Erythroblast (primary cell): ENCODE results near the gene GLTP.
"Not testable (repeated sequence)": the region's sequence is repeated elsewhere in the genome, so short reads cannot be mapped to it uniquely, and the experiment has no call there.

ENCODE experiments used
- DNase-seq, 2 experiments: peaks; one replicate each; lab custom pipeline; 2025; lab: John Stamatoyannopoulos, UW
- GATA1 ChIP-seq: IDR thresholded peaks from 2 replicates; pipeline ENCODE4 v1.6.1; 2011; ENCODE audit warnings: low read depth, mild to moderate bottlenecking, control low read depth, low read length, moderate library complexity
- POLR2A ChIP-seq: IDR thresholded peaks from 2 replicates; pipeline ENCODE4 v1.6.1; 2011; ENCODE audit warnings: mild to moderate bottlenecking, low read length

Gene GLTP

GRCh38 chr12:109893261-109893995 lies 13.1 kb upstream of the GLTP start:
- no peak for DNase-seq
- TF ChIP-seq GATA1 (no peak), POLR2A (no peak)

DNA sequence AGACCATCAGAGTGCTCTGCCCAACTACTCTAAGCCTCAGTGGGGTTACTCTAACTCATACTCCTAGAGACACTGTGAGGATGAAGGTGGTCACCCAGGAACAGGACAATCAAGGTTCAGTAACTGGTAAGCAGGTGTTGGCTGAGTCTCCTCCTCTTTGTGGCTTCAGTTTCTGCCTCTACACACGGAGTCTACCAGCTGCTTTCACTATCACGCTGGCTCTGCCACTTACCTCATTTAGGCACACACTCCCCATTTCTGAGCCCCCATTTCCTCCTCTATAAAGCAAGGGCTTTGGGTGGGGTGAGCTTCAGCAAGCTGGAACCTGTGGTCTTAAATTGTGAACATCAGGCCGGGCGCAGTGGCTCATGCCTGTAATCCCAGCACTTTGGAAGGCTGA lies 12.4 kb upstream of the GLTP start:
- no peak for DNase-seq
- TF ChIP-seq GATA1 (no peak), POLR2A (no peak)

DNA sequence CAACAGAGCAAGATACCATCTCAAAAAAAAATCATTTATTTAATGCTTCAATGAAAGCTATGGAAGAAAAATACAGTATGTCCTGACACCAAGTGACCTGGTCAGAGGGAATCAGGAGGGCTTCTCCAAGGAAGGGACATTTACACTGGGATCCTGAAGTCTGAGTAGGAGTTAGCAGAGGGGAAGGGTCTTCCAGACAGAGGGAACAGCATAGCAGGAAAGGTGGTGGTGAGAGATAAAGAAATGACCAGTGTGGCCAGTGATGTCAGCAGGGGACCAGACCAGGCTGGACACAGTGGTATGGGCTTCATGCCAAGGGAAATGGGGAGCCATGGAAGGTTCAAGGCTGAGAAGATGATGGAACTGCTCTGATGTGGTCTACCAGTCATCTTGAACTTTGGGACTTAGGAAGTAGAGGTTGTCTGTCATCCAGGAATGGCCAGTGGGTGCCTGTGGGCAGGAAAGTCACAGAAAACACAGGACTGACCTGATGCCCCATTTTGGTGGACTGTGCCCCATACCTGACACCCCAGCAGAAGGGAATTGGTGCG lies 11.9 kb upstream of the GLTP start:
- no peak for DNase-seq
- TF ChIP-seq GATA1 (no peak), POLR2A (no peak)

- DNase-seq = not testable (repeated sequence)
Observed at GRCh38 chr12:109891731-109892130, 11.4 kb upstream of the GLTP start.

DNA sequence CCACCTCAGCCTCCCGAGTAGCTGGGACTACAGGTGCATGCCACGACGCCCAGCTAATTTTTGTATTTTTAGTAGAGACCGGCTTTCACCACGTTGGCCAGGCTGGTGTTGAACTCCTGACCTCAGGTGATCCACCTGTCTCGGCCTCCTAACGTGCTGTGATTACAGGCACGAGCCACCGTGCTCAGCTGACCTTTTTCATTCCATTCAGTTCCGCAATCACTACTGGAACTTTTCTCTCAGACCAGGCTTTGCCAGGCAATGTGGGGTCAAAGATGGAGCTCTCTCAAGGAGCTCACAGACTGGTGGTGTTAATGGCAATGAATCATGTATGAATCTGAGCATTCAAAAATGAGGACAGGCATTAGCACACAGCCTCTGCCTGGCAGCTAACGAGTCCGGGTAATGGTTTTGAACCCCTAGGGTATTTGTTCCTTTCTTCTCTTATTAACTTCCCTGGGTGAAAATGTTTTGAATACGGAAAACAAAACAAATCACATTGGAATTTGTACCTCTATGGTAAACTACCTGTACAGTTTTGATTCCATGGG lies 10.4 kb upstream of the GLTP start:
- no peak for DNase-seq
- TF ChIP-seq POLR2A = no peak
- TF ChIP-seq GATA1 = no peak

DNA sequence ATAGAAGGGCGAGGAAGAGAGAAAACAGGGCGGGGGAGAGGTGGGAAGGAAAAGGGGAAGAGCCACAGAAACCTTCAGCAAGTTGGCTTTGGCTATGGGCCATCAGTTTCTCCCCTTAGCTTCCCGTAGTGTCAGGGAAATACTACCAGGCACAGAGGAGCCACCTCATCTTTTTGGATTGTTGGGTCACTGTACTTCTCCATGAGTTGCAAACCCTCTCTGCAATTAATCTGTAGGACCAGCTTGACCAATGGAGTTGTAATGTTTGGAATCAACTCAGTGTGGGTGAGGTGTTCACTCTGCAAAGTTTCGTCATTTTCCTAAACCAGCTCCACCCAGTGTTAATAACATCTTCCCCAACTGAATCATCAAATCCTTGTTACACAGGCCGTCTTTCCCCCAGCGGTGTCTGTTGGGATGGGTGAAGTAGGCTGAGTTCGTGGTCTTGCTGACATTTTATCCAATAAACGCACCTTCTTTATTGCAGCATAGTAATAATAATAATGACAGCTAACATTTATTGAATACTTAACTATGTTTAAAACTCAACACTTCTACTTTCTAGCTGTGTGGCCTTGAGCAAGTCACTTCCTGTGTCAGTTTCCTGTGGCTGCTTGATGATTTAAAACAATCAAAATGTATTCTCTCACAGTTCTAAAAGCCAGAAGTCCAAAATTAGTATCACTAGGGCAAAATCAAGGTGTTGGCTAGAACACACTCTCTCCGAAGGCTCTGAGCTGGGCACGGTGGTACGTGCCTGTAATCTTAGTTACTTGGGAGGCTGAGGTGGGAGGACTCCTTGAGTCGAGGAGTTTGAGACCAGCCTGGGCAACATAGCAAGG lies 8.1 kb upstream of the GLTP start:
- DNase-seq = peak in 1 of 2 experiments; percentile 40
- no peak for TF ChIP-seq GATA1
- TF ChIP-seq POLR2A = no peak

- no peak for DNase-seq
- TF ChIP-seq GATA1 (no peak), POLR2A (no peak)
Observed at GRCh38 chr12:109885616-109886015, 5.3 kb upstream of the GLTP start.

DNA sequence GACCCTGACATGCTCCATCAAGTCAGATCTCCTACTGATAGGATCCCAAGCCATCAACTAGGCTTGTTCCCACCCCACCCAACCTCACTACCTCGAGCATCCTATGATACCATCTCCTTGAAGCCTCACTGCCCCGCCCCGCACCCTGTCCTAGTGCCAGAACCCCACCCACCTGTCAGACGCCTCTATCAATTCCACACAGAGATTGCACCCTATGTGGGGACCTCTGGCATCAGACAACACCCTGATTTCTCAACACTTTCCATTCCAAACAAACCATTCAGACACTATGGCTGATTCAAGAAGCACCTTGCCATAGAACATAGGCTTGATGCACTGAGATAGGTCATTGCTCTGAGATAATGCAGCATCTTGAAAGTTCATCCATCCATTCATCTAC lies 3.1 kb upstream of the GLTP start:
- no peak for TF ChIP-seq POLR2A
- TF ChIP-seq GATA1 = no peak
- peak; percentile 58 to 63 for DNase-seq

DNA sequence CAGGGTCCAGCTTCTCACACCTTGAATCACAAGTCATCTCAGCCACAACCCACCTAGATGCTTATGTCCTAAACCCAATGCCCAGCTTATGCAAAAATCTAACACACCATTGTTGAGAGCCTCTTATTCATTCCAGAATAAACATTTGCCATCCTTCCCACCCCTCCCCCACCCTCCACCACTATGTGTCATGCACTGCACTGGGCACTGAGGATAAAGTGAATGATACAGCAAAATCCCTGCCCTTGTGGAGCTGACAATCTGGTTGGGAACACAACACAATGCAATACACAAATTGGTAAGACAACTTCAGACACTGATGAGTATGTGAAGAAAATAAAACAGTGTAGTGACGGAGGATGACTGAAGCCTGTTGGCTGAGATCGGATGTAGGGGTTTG lies 1.4 kb upstream of the GLTP start:
- no peak for TF ChIP-seq POLR2A
- TF ChIP-seq GATA1 = no peak
- DNase-seq = peak in 1 of 2 experiments; percentile 41

DNA sequence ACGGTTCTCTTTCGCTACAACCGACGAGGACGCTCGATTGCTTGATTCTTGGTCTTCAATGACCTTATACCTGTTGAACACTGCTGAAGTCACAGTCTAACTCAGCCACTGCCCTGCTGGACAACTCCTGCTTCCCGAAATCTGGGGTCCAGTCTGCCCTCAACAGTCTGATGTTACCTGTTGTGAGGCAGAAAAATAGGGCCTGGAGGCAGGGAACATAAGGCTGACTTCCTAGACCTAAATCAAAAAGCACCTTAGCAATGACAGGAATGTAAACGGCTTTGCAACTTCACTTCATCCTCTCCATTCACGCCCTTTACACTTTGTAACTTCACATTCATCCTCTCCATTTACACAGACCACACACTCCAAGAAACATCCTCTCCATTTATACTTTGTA lies 597 bp upstream of the GLTP start:
- peak in 1 of 2 experiments; percentile 37 for DNase-seq
- TF ChIP-seq GATA1 = no peak
- TF ChIP-seq POLR2A = no peak

DNA sequence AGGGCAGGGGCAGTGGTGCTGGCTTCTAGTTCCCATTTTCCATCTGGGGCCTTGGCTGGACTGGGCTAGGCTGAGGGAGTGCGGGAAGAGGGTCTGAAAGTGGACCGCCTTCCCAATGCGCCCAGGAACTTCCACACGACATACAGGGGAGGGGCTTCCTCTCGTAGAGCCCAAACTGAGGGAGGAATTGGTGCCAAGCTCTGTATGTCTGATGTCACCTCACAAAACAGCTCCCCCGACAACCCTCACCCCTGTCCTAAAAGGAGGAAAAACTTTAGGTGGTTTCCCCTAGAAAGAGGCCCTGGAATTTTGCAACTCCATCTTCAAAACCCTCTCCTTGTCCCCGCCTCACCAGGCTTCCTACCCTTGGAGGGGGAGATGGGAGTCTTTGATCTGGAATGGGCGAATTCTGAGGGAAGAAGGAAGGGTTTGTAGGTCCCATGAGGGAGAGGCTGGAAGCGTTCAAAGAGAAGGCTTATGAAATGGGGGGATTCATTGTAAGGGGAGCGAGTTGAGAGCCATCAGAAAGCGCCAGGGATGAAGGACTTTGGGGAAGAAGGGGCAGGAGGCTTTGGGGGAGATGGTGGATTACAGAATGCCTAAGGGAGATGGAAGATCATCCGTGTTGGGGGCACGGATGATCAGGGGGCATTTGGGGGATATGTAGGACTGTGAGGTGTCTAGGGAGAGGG lies 844 bp downstream of the GLTP start:
- no peak for TF ChIP-seq GATA1
- TF ChIP-seq POLR2A = no peak
- DNase-seq = no peak

DNA sequence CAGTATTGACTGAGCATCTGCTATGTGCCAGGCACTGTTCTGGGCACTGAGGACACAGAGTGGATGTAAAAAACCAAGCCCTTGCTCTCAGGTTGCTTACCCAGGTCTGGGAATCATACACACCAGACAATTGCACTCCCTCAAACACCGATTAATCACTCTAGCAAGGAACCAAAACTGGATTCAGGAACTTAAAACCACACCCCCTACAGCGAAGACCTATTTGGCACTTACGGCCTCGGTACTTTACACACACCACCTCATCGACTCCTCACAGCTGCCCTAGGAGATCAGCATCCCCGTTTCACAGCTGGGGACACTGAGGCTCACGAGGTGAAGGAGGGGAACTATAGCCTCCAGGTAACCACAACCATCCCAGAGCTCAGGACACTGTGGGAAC lies 1.6 kb downstream of the GLTP start:
- DNase-seq = no peak
- TF ChIP-seq POLR2A = no peak
- TF ChIP-seq GATA1 = no peak

- DNase-seq = no peak
- TF ChIP-seq GATA1 (no peak), POLR2A (no peak)
Observed at GRCh38 chr12:109878247-109878625, 2.1 kb downstream of the GLTP start.
